MCF 10A (cell line): ENCODE measurements around the gene TMEM109. TPM values are rescaled to one million over a fixed set of nuclear protein-coding genes. Genes with fewer than 3 reads are reported as not detected.

Experiments used
- BruUV-seq: library from RNA; stranded (reverse); fragments of 400-500 nt; replicated peaks from 2 replicates; lab custom pipeline; 2021; lab: Mats Ljungman, UMichigan
- CTCF ChIA-PET: fragments of 300-600 bp; sonication (Branson Sonifier 250); formaldehyde crosslinking; extraction: SDS; loops from one replicate; lab custom pipeline; 2021; ENCODE audit warnings: antibody characterized with exemption, inconsistent platforms; lab: Yijun Ruan, JAX
- POLR2A ChIA-PET: fragments of 300-600, 350-650 bp; sonication (Branson Sonifier 250); formaldehyde crosslinking; extraction: SDS; loops from one replicate; lab custom pipeline; 2020; ENCODE audit warnings: antibody characterized with exemption, inconsistent platforms; lab: Yijun Ruan, JAX
- DNase-seq: peaks from one replicate; pipeline ENCODE4 v3.0.0-alpha.2; 2018; ENCODE audit not compliant: unreplicated experiment
- H3K27ac Mint-ChIP-seq: one replicate; pipeline ENCODE4 v1.8.0; 2022; ENCODE audit warnings: mild to moderate bottlenecking, low read depth, mixed read lengths; ENCODE audit not compliant: unreplicated experiment
- H3K27me3 Mint-ChIP-seq: one replicate; pipeline ENCODE4 v1.8.0; 2022; ENCODE audit warnings: mixed read lengths; ENCODE audit not compliant: insufficient read depth, unreplicated experiment
- H3K36me3 Mint-ChIP-seq: one replicate; pipeline ENCODE4 v1.8.0; 2022; ENCODE audit warnings: mild to moderate bottlenecking, moderate library complexity, mixed read lengths; ENCODE audit not compliant: insufficient read depth, unreplicated experiment
- H3K4me1 Mint-ChIP-seq: one replicate; pipeline ENCODE4 v1.8.0; 2022; ENCODE audit warnings: mixed read lengths; ENCODE audit not compliant: insufficient read depth, unreplicated experiment
- H3K4me3 Mint-ChIP-seq: one replicate; pipeline ENCODE4 v1.8.0; 2022; ENCODE audit warnings: mild to moderate bottlenecking, moderate library complexity, mixed read lengths; ENCODE audit not compliant: unreplicated experiment
- H3K9me3 Mint-ChIP-seq: one replicate; pipeline ENCODE4 v1.8.0; 2022; ENCODE audit warnings: mixed read lengths; ENCODE audit not compliant: unreplicated experiment
- CTCF ChIP-seq: fragments of 200-600 bp; IDR thresholded peaks from one replicate; pipeline ENCODE4 v1.8.0; 2022; ENCODE audit warnings: antibody characterized with exemption, mild to moderate bottlenecking; ENCODE audit not compliant: unreplicated experiment
- intact Hi-C: fragments of 100-400 bp; cut with micrococcal nuclease; formaldehyde crosslinking; loops from 2 replicates; pipeline ENCODE4 v1.14.1; 2022
- total RNA-seq: library from RNA; stranded (reverse); gene quantifications from 2 replicates; pipeline ENCODE4 v1.2.3, GENCODE V29; 2022

The TMEM109 gene
- total RNA-seq, 1 experiment from 2014 or later, result 45.8 TPM

GRCh38 chr11:60964801-60965200 is 50.8 kb downstream of the TMEM109 start:
- intact Hi-C loops, result no loop called here
- TF ChIP-seq CTCF, result no peak
- no peaks in the 10 kb centered on the region for H3K36me3 Mint-ChIP-seq
- BruUV-seq, result no TSS peak
- H3K4me3 Mint-ChIP-seq, result no peak overlapping the region
- H3K9me3 Mint-ChIP-seq, result peaks cover 16% of the 10 kb centered on the region
- POLR2A ChIA-PET, result no interaction called here
- peaks cover 12% of the 10 kb centered on the region for H3K27me3 Mint-ChIP-seq
- CTCF ChIA-PET, result interaction anchor here (0.8 to 2.3 kb wide), 4 partner anchors 10 to 700 kb away, joined by 3 to 11 read pairs (median 4); no protein-coding TSS in a partner anchor
- H3K4me1 Mint-ChIP-seq, result no peaks in the 10 kb centered on the region
- H3K27ac Mint-ChIP-seq, result no peak overlapping the region
- DNase-seq, result no peak

GRCh38 chr11:60966890-60967289 is 52.9 kb downstream of the TMEM109 start:
- CTCF ChIA-PET, result interaction anchor here (0.7 to 2.3 kb wide), 2 partner anchors 146 to 163 kb away, joined by 3 to 11 read pairs; no protein-coding TSS in a partner anchor
- intact Hi-C loops, result no loop called here
- no peak overlapping the region for H3K4me3 Mint-ChIP-seq
- no peaks in the 10 kb centered on the region for H3K36me3 Mint-ChIP-seq
- peaks cover 16% of the 10 kb centered on the region for H3K9me3 Mint-ChIP-seq
- TF ChIP-seq CTCF, result no peak
- H3K4me1 Mint-ChIP-seq, result no peaks in the 10 kb centered on the region
- POLR2A ChIA-PET, result no interaction called here
- no TSS peak for BruUV-seq
- DNase-seq, result no peak
- no peak overlapping the region for H3K27ac Mint-ChIP-seq
- H3K27me3 Mint-ChIP-seq, result no peaks in the 10 kb centered on the region

GRCh38 chr11:60968223-60968622 is 54.3 kb downstream of the TMEM109 start:
- H3K36me3 Mint-ChIP-seq, result no peaks in the 10 kb centered on the region
- no peak for TF ChIP-seq CTCF
- CTCF ChIA-PET, result interaction anchor here (0.6 to 1.7 kb wide), 6 partner anchors 8 to 287 kb away, joined by 3 read pairs; no protein-coding TSS in a partner anchor
- no peak overlapping the region for H3K4me3 Mint-ChIP-seq
- no peaks in the 10 kb centered on the region for H3K27me3 Mint-ChIP-seq
- no peak overlapping the region for H3K27ac Mint-ChIP-seq
- intact Hi-C loops, result no loop called here
- no TSS peak for BruUV-seq
- DNase-seq, result no peak
- H3K9me3 Mint-ChIP-seq, result peaks cover 16% of the 10 kb centered on the region
- no peaks in the 10 kb centered on the region for H3K4me1 Mint-ChIP-seq
- POLR2A ChIA-PET, result interaction anchor here (0.7 kb wide), 1 partner anchor 66 kb away, joined by 3 read pairs; no protein-coding TSS in a partner anchor

- Mint-ChIP-seq H3K27me3 (no peaks in the 10 kb centered on the region), H3K36me3 (no peaks in the 10 kb centered on the region), H3K4me3 (no peak overlapping the region), H3K9me3 (peaks cover 16% of the 10 kb centered on the region), H3K27ac (no peak overlapping the region), H3K4me1 (no peaks in the 10 kb centered on the region)
- peak; percentile 73 for TF ChIP-seq CTCF
- DNase-seq, result peak; percentile 54
- ChIA-PET CTCF (interaction anchor here (0.5 to 1.5 kb wide), 10 partner anchors 9 to 217 kb away, joined by 3 to 8 read pairs (median 4); no protein-coding TSS in a partner anchor), POLR2A (interaction anchor here (1.2 kb wide), 1 partner anchor 22 kb away, joined by 3 read pairs; no protein-coding TSS in a partner anchor)
- intact Hi-C loops, result loop anchor here (1.0 kb wide), 3 partner anchors 160 to 217 kb away; no protein-coding TSS in a partner anchor
- no TSS peak for BruUV-seq
These were observed 56.4 kb downstream of the TMEM109 start for GRCh38 chr11:60970369-60970774.
